NCI-H226 (cell line): ENCODE data around the gene IL31.
"Not testable (repeated sequence)": the region's sequence is repeated elsewhere in the genome, so short reads cannot be mapped to it uniquely, and the experiment has no call there.

Experiments used
- DNase-seq: peaks from one replicate; pipeline ENCODE4 v3.0.0-alpha.2; 2015

Gene IL31

DNA sequence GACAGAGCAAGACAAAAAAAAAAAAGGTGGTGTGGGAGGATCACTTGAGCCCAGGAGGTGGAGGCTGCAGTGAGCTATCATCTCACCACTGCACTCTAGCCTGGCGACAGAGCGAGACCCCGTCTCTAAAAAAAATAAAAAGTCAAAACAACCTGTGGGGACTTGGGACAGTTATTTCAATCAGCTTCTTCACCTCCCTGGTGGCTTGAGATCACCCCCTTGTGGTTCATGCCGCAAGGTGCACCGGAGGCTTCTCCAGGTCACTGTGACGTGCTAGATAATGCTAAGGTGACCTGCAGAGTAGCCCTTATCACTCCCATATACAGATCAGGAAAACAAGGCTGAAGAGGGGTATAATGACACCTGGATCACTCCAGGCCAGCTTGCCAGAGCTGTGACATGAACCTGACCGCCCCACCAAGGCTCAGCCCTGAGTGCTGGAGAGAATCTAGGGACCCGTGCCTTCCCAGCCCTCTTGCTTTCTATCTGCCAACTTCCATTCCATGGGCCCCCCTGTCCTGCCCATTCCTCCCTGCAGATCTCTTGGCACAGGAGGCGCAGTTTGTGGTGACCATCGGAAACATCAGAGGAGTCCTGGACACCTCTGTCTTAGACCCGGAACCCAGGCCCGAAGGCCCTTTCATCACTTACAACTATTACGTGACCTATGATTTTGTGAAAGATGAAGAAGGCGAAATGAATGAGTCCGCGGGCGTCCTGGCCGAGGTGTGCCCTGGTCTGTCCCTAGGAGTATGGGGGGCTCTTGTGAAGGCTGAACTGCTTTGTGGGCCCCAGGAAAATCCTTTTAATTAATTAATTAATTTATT is 17.0 kb upstream of the IL31 start:
- DNase-seq = peak; percentile 22

- no peak for DNase-seq
These were observed 15.8 kb upstream of the IL31 start for GRCh38 chr12:122189626-122190475.

DNA sequence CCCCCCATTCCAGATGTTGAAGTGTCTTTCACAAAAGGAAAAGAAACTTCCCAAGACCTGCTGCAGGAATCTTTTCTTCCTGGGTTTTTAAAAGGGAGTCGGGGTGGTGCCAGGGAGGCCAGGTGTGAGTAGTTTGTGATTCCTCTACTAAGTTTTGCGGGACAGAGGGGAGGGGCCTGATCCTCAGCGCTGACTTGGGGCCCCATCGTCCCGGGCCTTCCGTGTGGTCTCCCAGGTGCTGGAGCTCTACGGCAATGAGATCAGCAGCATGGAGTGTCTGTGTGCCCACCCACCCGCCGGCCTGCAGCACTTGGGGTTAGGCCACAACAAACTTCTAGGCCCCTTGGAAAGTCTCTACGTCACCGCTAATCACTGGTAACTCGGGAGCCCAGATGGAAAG is 13.4 kb upstream of the IL31 start:
- DNase-seq = no peak

DNA sequence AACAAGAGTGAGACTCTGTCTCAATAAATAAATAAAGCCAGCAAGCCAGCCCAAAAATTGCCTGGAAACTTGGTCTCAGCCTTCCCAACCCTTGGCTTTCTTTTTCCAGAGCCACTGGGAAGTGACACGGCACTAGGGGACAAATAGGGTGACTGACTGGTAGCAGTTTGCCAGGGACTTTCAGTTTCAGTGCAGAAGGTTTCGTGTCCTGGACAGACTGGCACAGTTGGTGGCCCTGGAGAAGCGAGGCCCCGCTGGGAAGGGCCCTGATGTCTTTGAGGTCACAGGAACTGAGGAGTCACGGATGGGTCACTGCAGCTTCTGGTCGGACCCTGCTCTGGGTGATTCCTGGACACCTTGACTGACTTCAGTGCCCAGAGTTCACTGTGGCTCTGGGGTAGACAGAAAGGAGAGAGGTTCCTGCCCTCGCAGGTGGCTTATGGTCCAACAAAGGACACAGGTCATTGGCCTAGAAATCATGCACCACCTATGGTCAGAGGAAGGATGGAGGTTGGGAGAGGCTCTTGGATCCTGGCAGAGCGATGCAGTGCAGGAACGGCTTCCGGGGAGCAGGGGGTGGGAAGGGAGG is 11.6 kb upstream of the IL31 start:
- DNase-seq = no peak

DNA sequence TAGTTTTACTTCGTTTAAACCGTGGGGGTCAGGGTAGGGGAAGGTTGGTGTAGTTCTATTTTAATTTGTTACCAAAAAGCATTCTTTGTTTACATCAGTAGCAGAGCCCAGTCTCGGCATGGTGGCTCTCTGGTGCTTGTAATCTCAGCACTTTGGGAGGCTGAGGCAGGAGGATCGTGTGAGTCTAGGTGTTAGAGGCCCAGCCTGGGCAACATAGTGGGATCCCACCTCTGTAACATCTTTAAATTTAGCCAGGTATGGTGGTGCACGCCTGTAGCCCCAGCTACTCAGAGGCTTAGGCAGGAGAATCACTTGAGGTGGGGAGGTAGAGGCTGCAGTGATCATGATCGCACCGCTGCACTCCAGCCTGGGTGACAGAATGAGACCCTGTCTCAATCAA is 11.1 kb upstream of the IL31 start:
- DNase-seq = no peak

GRCh38 chr12:122184517-122184916 is 10.5 kb upstream of the IL31 start:
- no peak for DNase-seq

DNA sequence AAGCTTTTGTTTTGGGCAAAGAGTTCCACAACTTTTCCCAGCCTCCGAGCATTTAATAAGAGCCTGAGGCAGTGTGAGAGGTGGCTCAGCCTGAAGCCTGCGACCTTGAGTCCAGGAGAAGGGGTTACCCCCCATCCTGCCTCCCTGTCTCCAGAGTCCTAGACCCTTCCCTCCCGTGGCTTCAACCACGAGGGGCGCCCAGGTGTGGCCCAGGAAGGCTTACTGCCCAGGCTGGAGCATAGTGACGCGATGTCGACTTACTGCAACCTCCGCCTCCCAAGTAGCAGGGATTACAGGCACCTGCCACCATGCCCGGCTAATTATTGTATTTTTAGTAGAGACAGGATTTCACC is 9.5 kb upstream of the IL31 start:
- no peak for DNase-seq

- DNase-seq = no peak
These were observed 9.0 kb upstream of the IL31 start, which contains the start of gene LRRC43 for GRCh38 chr12:122182887-122183587. Gene LRRC43, plus strand, starts transcription at chr12:122183123. Its CDS starts 22 bp downstream, at chr12:122183145.

- DNase-seq = not testable (repeated sequence)
These were observed 2.5 kb upstream of the IL31 start for GRCh38 chr12:122176473-122176872.

DNA sequence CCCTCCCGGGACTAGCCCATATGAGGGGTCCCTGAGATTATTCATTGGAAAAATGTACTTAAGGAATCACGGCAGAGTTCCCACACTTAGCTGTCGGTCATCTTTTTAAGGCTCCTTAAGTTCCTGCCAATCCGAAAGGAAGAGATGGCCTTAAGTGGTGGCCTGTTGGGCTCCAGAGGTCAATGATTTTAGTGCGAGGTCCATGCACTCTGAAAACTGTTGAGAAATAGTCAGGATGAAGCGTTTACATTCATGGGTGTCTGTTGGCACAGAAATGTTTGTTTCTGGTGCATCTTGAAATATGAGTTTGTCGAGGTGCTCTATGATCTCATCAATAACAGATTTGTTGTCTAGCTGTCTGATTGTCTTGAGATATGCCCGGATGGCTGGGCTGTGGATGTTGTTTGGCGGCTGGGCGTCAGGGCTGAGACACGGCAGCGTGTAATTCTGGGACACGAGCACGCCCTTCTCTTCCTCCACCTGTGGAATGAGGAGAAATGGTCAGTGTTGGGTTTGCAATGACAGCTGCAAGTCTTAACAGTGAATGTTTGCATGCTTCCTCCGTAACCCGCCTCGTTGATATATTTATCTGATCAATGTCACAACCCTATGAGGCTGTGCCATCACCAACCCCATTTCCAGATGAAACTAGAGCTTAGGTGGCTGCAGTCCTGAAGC is 1.6 kb downstream of the IL31 start:
- no peak for DNase-seq

GRCh38 chr12:122171399-122171798 is 2.6 kb downstream of the IL31 start:
- no peak for DNase-seq

DNA sequence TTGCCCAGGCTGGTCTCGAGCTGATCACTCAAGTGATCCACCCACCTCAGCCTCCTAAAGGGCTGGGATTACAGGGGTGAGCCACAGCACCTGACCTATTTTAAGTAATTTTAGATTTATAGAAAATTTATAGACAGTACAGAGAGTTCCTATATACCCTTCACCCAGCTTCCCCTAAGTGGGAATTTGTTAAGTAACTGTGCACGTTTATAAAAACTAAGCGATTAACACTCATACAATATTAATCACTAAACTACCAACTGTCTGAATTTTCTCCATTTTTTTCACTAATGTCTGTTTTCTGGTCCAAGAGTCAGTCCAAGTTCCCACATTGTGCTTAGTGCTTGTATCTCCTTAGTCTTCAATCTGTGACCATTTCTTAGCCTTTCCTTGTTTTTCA is 5.5 kb downstream of the IL31 start:
- DNase-seq = no peak

- no peak for DNase-seq
These were observed 6.6 kb downstream of the IL31 start for GRCh38 chr12:122167356-122167925.

- no peak for DNase-seq
These were observed 7.3 kb downstream of the IL31 start for GRCh38 chr12:122166422-122167349.

GRCh38 chr12:122162976-122163375 is 11.0 kb downstream of the IL31 start:
- DNase-seq = no peak

GRCh38 chr12:122161682-122162081 is 12.3 kb downstream of the IL31 start:
- no peak for DNase-seq

DNA sequence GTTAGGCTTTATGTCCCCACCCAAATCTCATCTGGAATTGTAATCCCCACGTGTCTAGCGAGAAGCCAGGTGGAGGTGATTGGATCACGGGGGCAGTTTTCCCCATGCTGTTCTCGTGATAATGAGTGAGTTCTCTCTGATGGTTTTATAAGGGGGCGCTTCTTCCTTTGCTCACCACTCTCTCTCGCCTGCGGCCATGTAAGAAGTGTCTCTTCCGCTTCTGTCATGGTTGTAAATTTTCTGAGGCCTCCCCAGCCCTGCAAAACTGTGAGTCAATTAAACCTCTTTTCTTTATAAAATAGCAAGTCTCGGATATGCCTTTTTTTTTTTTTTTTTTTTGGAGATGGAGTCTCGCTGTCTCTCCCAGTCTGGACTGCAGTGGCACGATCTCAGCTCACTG is 13.3 kb downstream of the IL31 start:
- no peak for DNase-seq

DNA sequence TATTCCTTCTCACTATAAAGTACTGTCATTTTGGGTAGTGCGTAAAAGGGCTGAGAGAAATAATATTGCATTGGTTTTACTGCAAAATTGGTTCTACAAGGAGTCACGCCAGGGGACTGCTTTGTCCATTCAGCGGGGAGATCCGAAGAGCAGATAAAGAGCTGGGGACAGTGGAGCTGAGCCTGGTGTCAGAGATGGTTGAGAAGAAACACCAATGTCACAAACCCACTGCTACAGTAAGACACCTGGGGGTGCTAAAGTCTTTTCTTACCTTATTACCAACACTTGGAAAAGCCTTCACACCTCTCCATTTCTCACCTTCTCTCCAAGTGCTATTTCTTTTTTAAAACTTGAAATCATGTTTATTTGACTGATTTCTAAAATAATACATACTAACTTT is 14.1 kb downstream of the IL31 start:
- DNase-seq = no peak

DNA sequence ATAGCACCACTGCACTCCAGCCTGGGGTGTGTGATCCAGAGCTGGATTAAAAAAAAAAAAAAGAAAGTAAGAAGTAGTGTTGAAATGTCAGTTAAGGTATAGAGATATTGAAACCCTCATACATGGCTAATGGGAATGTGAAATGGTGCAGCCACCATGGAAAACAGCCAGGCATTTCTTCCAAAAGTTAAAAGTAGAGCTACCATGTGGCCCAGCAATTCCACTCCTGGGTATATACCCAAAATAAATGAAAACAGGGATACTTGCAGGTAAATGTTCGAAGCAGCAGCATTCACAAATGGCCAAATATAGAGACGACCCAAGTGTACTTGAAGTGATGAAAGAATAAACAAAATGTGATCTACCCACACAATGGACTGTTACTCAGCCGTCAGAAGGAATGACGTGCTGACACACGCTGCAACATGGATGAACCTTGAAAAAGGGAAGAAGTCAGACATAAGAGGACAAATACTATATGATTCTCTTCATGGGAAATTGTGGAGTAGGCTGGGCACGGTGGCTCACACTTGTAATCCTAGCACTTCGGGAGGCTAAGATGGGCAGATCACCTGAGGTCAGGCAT is 15.2 kb downstream of the IL31 start:
- DNase-seq = no peak

GRCh38 chr12:122155705-122156104 is 18.3 kb downstream of the IL31 start:
- DNase-seq = no peak

DNA sequence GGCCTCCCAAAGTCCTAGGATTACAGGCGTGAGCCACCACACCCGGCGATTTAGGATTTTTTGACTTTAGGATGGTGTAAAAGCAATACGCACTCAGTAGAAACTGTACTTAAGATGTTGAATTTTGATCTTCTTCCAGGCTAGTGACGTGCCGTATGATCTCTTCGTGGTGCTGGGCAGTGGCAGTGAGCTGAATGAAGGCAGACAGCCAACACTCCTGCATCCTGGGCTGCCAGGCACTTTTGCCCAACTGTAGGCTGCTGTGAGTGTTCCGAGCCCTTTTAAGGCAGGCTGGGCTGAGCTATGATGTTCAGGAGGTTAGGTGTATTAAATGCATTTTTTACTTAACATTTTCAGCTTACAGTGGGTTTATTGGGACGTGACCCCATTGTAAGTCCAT is 21.3 kb downstream of the IL31 start:
- no peak for DNase-seq
